Measurements from ENCODE around the gene AMER2.

DNA sequence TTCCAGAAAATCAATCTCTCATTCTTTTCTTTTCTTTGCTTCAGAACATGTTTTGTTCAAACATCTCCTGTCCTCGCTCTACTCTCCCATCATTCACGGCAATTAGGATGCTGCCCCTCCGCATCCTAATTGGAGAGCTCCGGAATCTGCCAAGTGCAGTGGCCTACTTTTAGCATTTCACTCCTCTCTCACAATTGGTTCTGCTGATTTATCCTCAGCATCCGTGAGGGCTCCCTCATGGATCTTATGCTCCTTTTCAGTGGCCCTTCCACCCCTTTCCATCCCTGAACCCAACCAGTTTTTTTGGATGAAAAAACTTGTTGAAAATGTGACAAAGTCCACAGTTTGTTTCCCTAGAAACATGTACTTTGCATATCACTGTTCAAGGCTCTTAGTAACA, 22.4 kb downstream of the AMER2 start:
- TF ChIP-seq, protein P1, sequence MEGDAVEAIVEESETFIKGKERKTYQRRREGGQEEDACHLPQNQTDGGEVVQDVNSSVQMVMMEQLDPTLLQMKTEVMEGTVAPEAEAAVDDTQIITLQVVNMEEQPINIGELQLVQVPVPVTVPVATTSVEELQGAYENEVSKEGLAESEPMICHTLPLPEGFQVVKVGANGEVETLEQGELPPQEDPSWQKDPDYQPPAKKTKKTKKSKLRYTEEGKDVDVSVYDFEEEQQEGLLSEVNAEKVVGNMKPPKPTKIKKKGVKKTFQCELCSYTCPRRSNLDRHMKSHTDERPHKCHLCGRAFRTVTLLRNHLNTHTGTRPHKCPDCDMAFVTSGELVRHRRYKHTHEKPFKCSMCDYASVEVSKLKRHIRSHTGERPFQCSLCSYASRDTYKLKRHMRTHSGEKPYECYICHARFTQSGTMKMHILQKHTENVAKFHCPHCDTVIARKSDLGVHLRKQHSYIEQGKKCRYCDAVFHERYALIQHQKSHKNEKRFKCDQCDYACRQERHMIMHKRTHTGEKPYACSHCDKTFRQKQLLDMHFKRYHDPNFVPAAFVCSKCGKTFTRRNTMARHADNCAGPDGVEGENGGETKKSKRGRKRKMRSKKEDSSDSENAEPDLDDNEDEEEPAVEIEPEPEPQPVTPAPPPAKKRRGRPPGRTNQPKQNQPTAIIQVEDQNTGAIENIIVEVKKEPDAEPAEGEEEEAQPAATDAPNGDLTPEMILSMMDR (IDR thresholded peaks at IDR 0.05; ENCODE audit: poor library complexity, severe bottlenecking): no peak
- no peak for TF ChIP-seq POLR2AphosphoS5 (IDR thresholded peaks at IDR 0.05)
- no peak for TF ChIP-seq EZH2 (IDR thresholded peaks at IDR 0.05; ENCODE audit: borderline replicate concordance, insufficient read depth, low read length, poor library complexity, severe bottlenecking)
- no peak for TF ChIP-seq EP300 (conservative IDR thresholded peaks at IDR 0.05; ENCODE audit: poor library complexity, severe bottlenecking)
- TF ChIP-seq RAD21 (conservative IDR thresholded peaks at IDR 0.05): no peak
- no peak for TF ChIP-seq TAF1 (IDR thresholded peaks at IDR 0.05; ENCODE audit: low read depth)
- TF ChIP-seq REST (IDR thresholded peaks at IDR 0.05; ENCODE audit: borderline replicate concordance): no peak
- no peak for TF ChIP-seq SMC3 (conservative IDR thresholded peaks at IDR 0.05; ENCODE audit: poor library complexity)

All from neural cell (in vitro differentiated cells).